B cell (primary cell): ENCODE measurements around the gene PAIP2.

Source experiments
- EZH2 ChIP-seq: IDR thresholded peaks from 2 replicates; pipeline ENCODE4 v1.6.1; 2012; ENCODE audit warnings: borderline replicate concordance, low read depth, mild to moderate bottlenecking, moderate library complexity, low read length; ENCODE audit not compliant: insufficient read depth, poor library complexity, severe bottlenecking
- TF ChIP-seq, protein P1 (sequence below): fragments of 200-600 bp; IDR thresholded peaks from one replicate; pipeline ENCODE4 v1.8.0; 2022; ENCODE audit warnings: antibody characterized with exemption, mild to moderate bottlenecking

GRCh38 chr5:139296862-139297326 is 44.8 kb upstream of the PAIP2 start:
- TF ChIP-seq, protein P1, sequence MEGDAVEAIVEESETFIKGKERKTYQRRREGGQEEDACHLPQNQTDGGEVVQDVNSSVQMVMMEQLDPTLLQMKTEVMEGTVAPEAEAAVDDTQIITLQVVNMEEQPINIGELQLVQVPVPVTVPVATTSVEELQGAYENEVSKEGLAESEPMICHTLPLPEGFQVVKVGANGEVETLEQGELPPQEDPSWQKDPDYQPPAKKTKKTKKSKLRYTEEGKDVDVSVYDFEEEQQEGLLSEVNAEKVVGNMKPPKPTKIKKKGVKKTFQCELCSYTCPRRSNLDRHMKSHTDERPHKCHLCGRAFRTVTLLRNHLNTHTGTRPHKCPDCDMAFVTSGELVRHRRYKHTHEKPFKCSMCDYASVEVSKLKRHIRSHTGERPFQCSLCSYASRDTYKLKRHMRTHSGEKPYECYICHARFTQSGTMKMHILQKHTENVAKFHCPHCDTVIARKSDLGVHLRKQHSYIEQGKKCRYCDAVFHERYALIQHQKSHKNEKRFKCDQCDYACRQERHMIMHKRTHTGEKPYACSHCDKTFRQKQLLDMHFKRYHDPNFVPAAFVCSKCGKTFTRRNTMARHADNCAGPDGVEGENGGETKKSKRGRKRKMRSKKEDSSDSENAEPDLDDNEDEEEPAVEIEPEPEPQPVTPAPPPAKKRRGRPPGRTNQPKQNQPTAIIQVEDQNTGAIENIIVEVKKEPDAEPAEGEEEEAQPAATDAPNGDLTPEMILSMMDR: no peak
- no peak for TF ChIP-seq EZH2
